KBM-7 (cell line): ENCODE data around the gene PTPRD.
A peak's percentile ranks its signal among the peaks of the same experiment; 100 is the strongest.
"Not testable (repeated sequence)": the region's sequence is repeated elsewhere in the genome, so short reads cannot be mapped to it uniquely, and the experiment has no call there.

Experiments used
- DNase-seq: peaks from one replicate; pipeline ENCODE4 v3.0.0-alpha.2; 2015
- in situ Hi-C: fragments of 300-500 bp; cut with MboI; formaldehyde crosslinking; loops from 2 replicates; pipeline ENCODE4 v1.14.3; 2020; ENCODE audit warnings: low sequenced_read_pairs, low pct_unique_long_range_greater_than_20kb, mixed read lengths

The PTPRD gene

DNA sequence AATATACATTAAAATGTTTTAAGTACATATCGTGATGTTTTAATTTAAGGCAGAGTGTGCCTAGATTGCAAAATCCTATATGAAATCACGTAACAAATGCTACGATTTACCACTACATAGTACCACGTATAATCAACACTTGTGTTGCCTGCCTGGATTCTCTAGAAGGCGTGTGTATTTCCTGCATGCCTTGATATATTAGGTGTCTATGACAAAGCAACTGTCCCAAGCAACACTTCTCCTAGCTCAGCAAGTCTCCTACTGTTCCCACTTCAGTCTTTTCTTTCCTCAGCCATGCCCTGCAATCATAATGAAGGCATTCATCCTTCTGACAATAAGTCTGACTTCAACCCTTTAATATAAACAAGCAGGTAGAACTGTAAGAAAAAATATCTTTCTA lies 89.6 kb downstream of the PTPRD start:
- no peak for DNase-seq
- in situ Hi-C loops = no loop called here

DNA sequence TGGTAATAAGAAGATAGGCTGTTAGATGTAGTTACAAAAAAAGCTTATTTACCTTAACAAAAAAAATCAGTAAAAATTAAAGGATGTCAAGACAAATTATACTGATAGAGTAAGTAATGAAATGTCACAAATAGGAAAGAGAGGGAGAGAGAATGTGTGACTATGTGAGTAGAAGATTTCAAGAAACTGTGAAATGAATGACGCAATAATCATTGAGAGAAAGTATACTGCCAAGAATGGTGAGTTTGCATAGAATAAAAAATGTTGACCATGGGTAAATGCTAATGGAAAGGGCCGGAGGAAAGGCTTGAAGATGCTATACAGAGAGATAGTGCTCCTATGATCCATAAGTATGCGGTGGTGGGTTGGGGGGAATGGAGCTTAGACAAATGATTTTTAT lies 100.7 kb downstream of the PTPRD start:
- DNase-seq = no peak
- in situ Hi-C loops = no loop called here

DNA sequence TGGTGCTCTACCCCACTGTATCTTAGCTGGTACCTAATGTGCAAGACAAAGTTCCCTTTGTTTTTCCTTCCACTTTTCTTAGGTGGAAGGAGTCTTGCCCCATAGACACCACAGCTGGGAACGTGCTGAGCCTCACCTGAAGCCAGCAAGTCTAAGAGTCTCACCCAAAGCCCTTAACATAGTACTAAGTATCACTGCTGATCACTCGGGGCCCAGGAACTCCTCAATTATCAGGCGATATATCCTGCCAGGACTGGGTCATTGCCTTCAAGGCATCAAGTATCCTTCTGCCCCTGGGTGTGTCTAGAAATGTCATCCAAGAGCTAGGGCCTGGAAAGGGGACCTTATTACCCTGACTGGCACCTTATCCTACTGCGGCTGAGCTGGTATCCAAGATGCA lies 123.9 kb downstream of the PTPRD start:
- no peak for DNase-seq
- in situ Hi-C loops = no loop called here

DNA sequence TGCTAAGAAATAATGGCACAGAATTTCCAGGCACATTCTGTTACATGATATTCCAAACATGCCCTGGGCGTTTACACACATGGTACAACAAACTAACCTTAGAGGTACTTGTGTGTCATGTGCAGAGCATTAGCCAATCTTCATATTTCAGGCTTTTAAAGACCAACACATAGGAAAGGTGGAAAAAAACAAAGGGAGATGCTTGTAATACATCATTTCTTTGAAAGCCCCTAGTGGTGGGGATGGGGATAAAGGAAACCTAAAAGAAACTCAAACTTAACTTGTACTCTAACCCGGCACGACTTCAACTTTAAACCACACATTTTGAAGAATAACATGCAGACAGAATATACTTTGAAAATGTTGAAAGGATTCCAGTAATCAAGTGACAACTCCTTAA lies 133.6 kb downstream of the PTPRD start:
- DNase-seq = peak; percentile 10
- in situ Hi-C loops = no loop called here

DNA sequence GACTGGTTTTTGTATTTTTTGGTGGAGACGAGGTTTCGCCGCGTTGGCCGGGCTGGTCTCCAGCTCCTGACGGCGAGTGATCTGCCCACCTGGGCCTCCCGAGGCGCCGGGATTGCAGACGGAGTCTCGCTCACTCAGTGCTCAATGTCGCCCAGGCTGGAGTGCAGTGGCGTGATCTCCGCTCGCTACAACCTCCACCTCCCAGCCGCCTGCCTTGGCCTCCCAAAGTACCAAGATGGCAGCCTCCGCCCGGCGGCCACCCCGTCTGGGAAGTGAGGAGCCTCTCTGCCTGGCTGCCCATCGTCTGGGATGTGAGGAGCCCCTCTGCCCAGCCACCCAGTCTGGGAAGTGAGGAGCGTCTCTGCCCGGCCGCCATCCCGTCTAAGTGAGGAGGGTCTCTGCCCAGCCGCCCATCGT lies 163.6 kb downstream of the PTPRD start:
- DNase-seq, in situ Hi-C loops: not testable (repeated sequence)

DNA sequence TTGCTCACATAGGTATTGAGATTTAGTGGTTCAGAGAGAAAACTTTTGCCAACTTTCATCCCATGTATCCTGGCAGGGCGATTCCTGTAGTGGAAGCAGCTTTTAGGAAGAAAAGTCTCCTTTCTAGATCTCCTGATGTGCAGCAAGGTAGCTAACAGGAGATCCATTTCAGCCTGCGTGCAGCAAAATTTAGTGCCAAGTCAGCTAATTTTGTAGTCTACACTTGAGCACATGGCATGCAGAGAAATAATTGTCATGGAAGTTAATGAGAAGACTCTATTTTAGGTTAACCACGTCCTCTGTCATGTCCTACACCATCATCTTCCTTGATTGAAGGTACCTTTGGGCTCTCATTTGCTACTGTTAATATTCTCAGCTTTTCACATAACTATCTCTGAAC lies 165.8 kb downstream of the PTPRD start:
- in situ Hi-C loops = no loop called here
- no peak for DNase-seq

DNA sequence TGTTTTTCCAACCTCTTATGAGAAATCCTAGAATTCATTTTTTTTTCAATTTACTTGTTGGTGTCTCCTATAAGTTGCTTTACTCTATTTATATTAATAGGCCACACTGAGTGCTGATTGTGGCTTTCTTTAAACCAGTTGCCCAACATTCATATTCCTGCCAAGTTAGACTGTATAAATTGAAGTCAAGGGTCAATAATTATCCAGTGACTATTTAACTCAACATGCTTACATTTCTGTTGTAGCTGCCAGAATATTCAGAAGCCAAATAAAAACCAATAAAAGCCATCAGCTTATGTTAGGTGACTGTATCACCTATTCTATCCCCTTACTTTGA lies 169.0 kb downstream of the PTPRD start:
- no peak for DNase-seq
- in situ Hi-C loops = no loop called here

DNA sequence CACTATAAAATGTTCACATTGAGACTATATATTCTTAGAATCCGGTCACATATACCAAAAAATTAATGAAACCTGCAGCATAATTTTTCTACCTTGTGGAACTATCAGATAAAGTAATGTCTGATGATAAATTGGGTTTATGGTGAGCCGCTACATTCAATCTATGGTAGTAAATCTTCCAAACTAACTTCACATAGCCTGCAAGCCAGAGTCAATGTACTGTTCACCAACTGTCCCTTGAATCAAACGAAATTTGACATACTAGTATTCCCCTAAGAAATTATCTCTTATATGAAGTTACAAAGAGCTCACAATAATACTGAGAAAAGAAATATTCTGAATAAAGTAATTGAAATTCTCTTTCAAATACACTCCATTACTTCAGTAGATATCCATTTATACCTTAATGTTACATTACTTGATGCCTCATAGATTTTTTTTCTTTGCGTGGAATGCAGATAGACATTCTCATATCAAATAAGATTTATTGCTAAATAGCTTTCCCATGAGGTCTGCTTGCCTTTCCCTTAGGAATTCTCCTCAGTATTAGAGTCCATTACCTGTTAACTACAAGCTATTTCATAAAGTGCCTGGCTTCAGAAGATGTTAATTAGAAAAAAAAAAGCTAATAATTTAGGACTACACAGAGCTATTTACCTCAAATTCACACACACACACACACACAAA lies 169.5 kb downstream of the PTPRD start:
- in situ Hi-C loops = no loop called here
- DNase-seq = no peak

DNA sequence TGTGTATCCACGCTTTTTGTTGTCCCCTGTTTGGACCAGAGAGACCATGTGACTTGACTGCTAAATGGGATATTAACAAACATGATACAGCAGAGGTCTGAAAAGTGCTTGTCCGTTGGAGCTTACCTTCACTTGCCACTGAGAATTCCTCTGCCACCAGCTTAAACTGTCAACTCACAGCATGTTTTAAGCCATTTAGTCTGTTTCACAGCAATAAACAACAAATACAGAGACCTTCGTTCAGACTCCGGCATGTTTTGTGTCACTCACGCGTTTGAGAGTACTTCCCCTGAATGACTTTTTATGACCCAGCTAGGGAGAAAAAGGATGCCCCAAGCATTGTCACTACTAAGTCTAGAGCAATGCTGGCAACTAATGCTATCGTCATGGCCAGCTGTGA lies 173.8 kb downstream of the PTPRD start:
- in situ Hi-C loops = no loop called here
- no peak for DNase-seq

DNA sequence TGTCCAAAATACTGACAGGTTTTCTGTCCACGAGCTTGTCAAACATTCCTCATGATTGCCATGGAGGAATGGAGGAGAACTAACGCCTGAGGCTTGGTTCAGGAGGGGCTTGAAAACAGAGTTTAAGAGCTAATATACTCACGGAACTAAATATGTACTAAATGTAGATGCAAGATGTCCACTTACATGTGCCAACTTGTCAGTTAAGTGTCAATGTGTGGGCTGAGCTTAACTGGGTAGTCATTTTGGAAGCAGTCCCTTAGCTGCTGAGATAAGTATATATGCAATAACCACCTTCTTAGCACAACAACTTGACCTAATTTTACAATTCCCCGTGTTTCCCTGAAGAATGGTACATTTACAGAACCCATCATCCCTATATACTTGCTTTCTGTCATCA lies 176.0 kb downstream of the PTPRD start:
- in situ Hi-C loops = no loop called here
- DNase-seq = no peak

DNA sequence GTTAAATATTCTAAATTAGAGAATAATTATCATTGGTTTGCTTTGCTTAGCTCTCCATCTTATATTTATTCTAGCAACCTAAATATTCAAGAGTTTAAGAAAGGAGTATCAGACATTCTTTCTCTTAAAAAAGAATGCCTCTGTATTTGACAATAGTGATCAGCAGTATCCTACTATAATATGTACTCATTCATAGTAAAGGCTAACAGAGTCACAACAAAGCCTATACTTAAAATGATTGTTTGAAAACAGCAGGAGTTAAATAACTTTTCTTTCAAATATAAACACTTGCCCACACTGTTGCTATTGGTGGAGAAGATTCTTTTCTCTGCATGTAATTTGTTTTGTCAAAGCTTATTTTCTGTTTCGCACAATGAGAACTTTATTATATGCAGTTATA lies 178.4 kb downstream of the PTPRD start:
- in situ Hi-C loops = no loop called here
- DNase-seq = no peak

DNA sequence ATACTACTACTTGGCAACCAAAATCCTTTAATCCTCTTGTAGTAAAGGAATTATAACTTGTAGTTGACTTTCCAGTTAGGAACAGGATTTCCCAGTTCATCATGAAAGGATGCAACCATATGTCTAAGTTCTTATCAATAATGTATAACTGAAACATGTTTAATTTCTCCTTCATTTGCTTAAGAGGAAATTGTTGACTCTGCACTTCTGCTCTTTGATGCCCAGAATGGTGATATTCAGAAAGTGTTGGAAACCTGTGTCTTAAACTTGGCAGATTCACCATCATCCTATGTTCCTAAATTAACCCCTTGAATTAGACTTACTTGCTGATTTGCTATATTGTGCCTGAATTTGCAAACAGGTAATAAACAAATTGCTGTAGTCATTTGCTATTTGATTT lies 201.5 kb downstream of the PTPRD start:
- DNase-seq = no peak
- in situ Hi-C loops = no loop called here

DNA sequence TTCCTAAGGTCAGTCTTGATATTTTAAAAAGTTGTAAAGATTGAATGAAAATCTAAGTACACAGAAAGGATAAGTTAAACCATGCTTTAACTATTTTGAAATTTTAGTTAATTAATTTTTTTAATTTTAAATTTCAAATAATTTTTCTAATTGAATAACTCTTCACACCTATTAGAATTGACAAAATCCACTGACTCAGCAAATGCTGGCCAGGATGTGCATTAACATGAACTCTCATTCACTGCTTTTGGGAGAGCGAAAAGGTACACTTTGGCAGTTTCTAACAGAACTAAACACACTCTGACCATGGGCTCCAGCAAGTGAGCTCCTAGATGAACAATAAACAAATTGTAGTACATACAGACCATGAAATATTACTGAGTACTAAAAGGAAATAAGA lies 209.5 kb downstream of the PTPRD start:
- in situ Hi-C loops = no loop called here
- no peak for DNase-seq

DNA sequence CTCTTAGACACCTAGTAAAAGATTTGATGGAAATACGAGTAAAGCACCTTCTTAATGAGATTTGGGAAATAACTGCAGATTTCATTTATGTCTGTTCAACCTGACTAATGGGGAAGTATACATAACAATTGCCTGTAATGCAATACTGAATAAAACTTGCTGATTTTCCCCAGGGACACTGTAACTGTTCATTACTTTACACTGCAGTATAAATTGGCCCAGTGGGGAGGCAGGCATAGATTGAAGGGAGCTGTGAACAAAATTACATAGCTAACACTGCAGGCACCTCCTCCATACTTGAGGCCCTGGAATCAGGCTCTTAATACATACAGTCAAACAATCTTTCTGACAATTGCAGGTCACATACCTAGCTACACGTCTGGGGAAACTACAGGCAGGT lies 216.2 kb downstream of the PTPRD start:
- in situ Hi-C loops = no loop called here
- no peak for DNase-seq

DNA sequence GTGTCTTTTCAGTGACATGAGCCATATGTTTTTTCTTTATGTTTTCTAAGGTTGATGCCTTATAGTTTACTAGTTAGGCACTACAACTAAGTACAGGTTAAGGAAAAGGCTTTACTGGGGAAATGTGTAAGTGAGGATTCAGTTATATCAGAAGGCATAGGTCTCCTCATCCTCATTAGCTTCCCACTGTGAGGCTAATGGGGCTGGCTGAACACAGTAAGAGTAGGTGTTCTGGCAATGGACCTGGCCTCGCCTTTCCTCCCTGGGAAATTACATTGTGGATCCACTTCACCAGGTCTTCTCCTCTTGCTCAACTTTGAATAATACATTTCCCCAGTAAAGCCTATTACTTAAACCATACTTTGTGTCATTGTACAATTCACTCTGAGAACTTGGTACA lies 225.5 kb downstream of the PTPRD start:
- DNase-seq = no peak
- in situ Hi-C loops = no loop called here

DNA sequence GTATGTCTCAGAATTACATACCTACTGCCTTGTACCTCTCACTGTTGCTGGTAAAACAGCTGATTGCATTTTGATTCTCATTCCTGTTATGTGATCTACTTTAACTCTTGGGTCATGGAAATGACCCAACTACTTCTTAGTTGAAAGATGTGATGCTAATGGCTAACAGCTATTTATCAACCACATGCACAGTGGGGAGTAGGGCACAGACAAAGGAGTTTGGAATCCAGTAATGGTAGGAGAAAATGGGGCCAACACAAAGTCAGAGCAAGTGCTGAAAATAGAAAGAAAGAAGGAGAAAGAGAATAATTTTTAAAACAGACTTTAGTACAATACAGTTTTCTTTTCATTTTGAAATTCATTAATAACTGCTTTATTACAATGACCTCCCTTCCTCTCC lies 241.0 kb downstream of the PTPRD start:
- no peak for DNase-seq
- in situ Hi-C loops = no loop called here

DNA sequence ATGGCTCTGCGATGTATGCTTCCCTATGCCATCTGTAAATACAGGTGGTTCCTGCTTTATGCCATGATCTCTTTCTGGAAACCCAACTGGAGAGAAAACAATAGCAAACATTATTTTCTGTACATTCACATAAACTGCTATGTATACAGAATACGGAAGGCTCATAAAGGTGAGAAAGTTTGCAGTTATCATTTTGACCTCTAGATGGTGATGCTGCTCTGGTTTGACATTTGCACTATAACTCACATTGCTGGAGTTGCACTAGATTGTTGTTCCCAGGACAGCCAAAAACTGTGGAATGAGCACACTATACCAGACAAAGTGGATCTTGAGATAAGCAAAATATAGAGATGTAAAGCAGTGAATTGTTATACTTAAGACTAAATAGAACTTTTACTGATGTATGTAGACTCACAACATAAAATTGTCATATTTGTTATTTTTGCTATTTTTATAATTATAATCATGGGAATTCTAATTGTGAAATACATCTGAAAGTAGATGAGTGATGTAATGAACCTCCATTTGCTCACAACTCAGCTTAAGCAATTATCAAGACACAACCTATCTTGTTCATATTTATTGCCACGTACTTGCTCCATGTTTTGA lies 246.5 kb downstream of the PTPRD start:
- peak; percentile 54 for DNase-seq
- in situ Hi-C loops = no loop called here

DNA sequence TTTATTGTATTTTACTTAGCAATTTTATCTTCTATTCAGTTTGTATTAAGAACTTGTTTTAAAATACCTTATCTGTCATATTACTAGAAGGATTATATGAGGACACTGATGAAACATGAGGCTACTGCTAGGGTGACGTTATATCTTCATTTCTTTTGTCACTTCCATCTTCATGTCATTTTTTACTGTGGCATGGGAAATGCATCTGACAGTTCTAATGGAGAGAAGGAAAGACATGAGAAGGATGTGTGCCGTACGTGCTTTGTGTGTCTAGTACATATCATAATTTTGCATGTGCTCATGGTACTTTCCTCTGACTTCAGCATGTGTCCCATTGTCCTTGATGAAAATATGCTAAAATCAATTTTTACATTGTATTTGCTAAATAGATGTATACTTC lies 258.2 kb downstream of the PTPRD start:
- in situ Hi-C loops = no loop called here

DNA sequence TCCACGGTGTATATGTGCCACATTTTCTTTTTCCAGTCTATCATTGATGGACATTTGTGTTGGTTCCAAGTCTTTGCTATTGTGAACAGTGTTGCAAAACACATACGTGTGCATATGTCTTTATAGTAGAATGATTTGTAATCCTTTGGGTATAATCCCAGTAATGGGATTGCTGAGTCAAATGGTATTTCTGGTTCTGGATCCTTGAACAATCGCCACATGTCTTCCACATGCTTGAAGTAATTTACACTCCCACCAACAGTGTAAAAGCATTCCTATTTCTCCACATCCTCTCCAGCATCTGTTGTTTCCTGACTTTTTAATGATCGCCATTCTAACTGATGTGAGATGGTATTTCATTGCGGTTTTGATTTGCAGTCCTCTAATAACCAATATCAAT lies 267.2 kb downstream of the PTPRD start:
- DNase-seq, in situ Hi-C loops: not testable (repeated sequence)

More for the DNA sequence above, 258.2 kb downstream of the PTPRD start:
- no peak for DNase-seq

DNA sequence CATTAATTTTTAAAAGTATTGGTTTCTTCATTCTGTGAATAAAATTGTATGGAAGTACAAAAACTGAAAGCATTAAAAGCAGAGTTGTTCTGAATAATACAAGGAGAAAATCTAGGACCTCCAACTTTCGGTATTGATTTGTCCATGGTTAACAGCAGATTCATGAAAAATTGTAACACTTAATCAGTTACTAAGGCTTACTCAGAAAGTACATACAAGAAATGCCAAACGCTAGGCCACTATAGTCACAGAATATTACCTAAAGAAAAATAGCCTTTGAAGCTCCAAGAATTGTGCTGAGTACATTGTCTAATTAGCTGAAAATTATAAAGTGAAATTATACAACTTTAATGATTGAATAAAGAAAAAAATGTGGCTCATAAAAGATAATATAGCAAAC lies 271.7 kb downstream of the PTPRD start:
- in situ Hi-C loops = no loop called here
- no peak for DNase-seq

DNA sequence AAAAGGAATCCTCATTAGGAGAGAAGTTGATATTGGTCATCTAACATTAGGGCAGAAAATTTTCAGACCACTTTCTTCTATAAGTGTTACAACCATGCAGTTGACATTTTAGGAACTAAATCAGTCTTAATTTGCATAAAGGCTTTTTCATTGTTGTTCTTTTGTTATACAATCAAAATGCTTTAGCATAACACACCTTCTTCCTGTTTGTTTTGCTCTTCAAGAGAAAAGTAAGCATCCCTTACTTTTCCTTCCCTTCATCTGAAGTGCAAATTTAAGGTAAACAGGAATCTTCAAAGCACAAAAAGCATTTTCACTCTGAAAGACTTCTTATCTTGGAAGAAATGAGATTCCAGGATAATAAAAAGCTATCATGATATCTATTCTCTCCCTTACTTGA lies 273.6 kb downstream of the PTPRD start:
- in situ Hi-C loops = no loop called here
- DNase-seq = no peak
